ENCODE results near the gene CAMSAP2.

GRCh38 chr1:200837931-200838571, 99.4 kb downstream of the CAMSAP2 start:
- TF ChIP-seq CTCF (conservative IDR thresholded peaks at IDR 0.05) (peak; percentile 81), ZFX (IDR thresholded peaks at IDR 0.05) (no peak)
